Measurements from ENCODE around the gene P4HTM.

Gene P4HTM

GRCh38 chr3:49018707-49019006 is 28.6 kb downstream of the P4HTM start:
- Histone ChIP-seq H3K4me3 (ENCODE audit: low read depth, low read length) (peak overlapping the region; percentile 82), H3K4me1 (ENCODE audit: control insufficient read depth, insufficient read depth, low read length) (peaks cover 17% of the 10 kb centered on the region), H3K27ac (ENCODE audit: low read depth, low read length) (peak overlapping the region; percentile 77), H3K9ac (ENCODE audit: low read depth, low read length) (peak overlapping the region; percentile 48), H3K9me3 (ENCODE audit: control insufficient read depth, insufficient read depth, low read length) (no peaks in the 10 kb centered on the region), H3K36me3 (ENCODE audit: control insufficient read depth, insufficient read depth, low read length) (peaks cover 37% of the 10 kb centered on the region), H3K27me3 (ENCODE audit: control insufficient read depth, insufficient read depth, low read length) (no peaks in the 10 kb centered on the region)

- Histone ChIP-seq H3K4me1 (ENCODE audit: control insufficient read depth, insufficient read depth, low read length) (peaks cover 17% of the 10 kb centered on the region), H3K9me3 (ENCODE audit: control insufficient read depth, insufficient read depth, low read length) (no peaks in the 10 kb centered on the region), H3K27me3 (ENCODE audit: control insufficient read depth, insufficient read depth, low read length) (no peaks in the 10 kb centered on the region), H3K36me3 (ENCODE audit: control insufficient read depth, insufficient read depth, low read length) (peaks cover 37% of the 10 kb centered on the region), H3K9ac (ENCODE audit: low read depth, low read length) (no peak overlapping the region), H3K4me3 (ENCODE audit: low read depth, low read length) (peak overlapping the region; percentile 90), H3K27ac (ENCODE audit: low read depth, low read length) (peak overlapping the region; percentile 98)
Measured at GRCh38 chr3:49019941-49020329, 29.9 kb downstream of the P4HTM start.

DNA sequence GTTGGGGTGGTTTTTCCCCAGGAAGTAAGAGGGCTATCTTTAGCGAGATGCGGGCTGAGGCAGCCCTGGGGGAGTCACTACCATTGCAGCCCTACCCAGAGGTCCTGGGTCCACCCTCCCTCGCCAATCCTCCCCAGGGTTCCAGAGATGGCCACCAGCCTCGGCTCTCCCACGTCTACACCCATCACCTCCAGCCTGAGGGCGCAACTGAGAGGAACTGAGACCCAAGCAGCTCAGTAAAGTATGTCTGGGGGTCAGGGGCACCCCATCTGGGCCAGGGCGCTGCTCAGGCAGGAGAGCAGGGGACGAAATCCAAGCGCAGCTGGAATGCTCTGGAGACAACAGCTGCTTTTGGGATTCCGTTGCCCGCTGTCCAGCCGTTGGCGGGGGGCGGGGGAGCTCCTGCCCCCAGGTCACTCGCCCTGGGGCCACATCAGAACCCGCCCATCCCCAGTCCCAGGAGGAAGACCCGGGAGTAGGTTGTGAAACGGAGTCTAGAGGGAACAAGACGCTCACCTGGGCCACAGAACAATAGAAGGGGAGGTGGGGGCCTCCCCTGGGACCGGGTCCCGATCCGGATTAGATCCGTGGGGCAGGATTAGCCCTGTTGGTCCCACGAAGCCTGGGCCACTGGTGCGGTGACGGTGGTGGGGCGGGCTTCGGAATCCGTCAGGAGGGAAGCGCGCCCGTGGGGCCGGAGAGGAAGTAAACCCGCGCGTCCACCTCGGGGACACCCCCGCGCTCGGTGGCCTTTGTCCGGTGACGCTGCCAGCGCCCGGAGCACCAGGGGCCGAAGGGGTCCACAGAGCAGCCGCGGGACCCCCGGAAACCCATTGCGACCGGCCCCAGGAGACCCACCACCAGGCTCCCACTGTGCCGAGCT is 30.5 kb downstream of the P4HTM start:
- H3K27ac ChIP-seq (ENCODE audit: low read depth, low read length) = peak overlapping the region; percentile 98
- peaks cover 37% of the 10 kb centered on the region for H3K36me3 ChIP-seq (ENCODE audit: control insufficient read depth, insufficient read depth, low read length)
- H3K4me3 ChIP-seq (ENCODE audit: low read depth, low read length) = peak overlapping the region; percentile 90
- peak overlapping the region; percentile 91 for H3K9ac ChIP-seq (ENCODE audit: low read depth, low read length)
- H3K9me3 ChIP-seq (ENCODE audit: control insufficient read depth, insufficient read depth, low read length) = no peaks in the 10 kb centered on the region
- peaks cover 17% of the 10 kb centered on the region for H3K4me1 ChIP-seq (ENCODE audit: control insufficient read depth, insufficient read depth, low read length)
- H3K27me3 ChIP-seq (ENCODE audit: control insufficient read depth, insufficient read depth, low read length) = no peaks in the 10 kb centered on the region

GRCh38 chr3:49021213-49021812 is 31.3 kb downstream of the P4HTM start:
- Histone ChIP-seq H3K36me3 (ENCODE audit: control insufficient read depth, insufficient read depth, low read length) (peaks cover 37% of the 10 kb centered on the region), H3K9me3 (ENCODE audit: control insufficient read depth, insufficient read depth, low read length) (no peaks in the 10 kb centered on the region), H3K27ac (ENCODE audit: low read depth, low read length) (peak overlapping the region; percentile 98), H3K4me1 (ENCODE audit: control insufficient read depth, insufficient read depth, low read length) (peaks cover 17% of the 10 kb centered on the region), H3K4me3 (ENCODE audit: low read depth, low read length) (peak overlapping the region; percentile 90), H3K9ac (ENCODE audit: low read depth, low read length) (peak overlapping the region; percentile 91), H3K27me3 (ENCODE audit: control insufficient read depth, insufficient read depth, low read length) (no peaks in the 10 kb centered on the region)

- Histone ChIP-seq H3K4me1 (ENCODE audit: control insufficient read depth, insufficient read depth, low read length) (peaks cover 16% of the 10 kb centered on the region), H3K9me3 (ENCODE audit: control insufficient read depth, insufficient read depth, low read length) (no peaks in the 10 kb centered on the region), H3K27ac (ENCODE audit: low read depth, low read length) (peak within 1 kb of the TSS; percentile 98), H3K4me3 (ENCODE audit: low read depth, low read length) (peak within 1 kb of the TSS; percentile 90), H3K9ac (ENCODE audit: low read depth, low read length) (peak within 1 kb of the TSS; percentile 91), H3K27me3 (ENCODE audit: control insufficient read depth, insufficient read depth, low read length) (no peaks in the 10 kb centered on the region), H3K36me3 (ENCODE audit: control insufficient read depth, insufficient read depth, low read length) (peaks cover 42% of the 10 kb centered on the region)
Measured at GRCh38 chr3:49021813-49022687, 32.0 kb downstream of the P4HTM start, which contains the start of gene NDUFAF3. Gene NDUFAF3 (plus strand): TSS chr3:49022121. CDS start chr3:49022145, 24 bp downstream.

GRCh38 chr3:49022688-49023171 is 32.7 kb downstream of the P4HTM start:
- no peaks in the 10 kb centered on the region for H3K27me3 ChIP-seq (ENCODE audit: control insufficient read depth, insufficient read depth, low read length)
- H3K27ac ChIP-seq (ENCODE audit: low read depth, low read length) = peak overlapping the region; percentile 98
- no peaks in the 10 kb centered on the region for H3K9me3 ChIP-seq (ENCODE audit: control insufficient read depth, insufficient read depth, low read length)
- peaks cover 11% of the 10 kb centered on the region for H3K4me1 ChIP-seq (ENCODE audit: control insufficient read depth, insufficient read depth, low read length)
- H3K9ac ChIP-seq (ENCODE audit: low read depth, low read length) = peak overlapping the region; percentile 91
- H3K36me3 ChIP-seq (ENCODE audit: control insufficient read depth, insufficient read depth, low read length) = peaks cover 48% of the 10 kb centered on the region
- peak overlapping the region; percentile 90 for H3K4me3 ChIP-seq (ENCODE audit: low read depth, low read length)

DNA sequence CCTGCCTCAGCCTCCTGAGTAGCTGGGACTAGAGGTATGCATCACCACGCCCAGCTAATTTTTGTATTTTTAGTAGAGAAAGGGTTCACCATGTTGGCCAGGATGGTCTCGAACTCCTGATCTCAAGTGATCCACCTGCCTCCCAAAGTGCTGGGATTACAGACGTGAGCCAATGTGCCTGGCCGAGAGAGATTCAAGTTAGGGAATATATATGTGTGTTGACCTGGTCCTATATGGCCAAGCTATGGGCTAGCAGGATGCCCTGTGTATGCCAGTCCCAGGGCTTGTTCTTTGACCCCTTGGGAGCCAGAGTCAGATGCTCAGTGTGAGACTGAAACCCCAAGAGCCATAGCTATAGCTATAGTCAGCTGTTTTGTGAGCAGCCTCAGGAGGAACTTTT is 33.7 kb downstream of the P4HTM start:
- Histone ChIP-seq H3K27me3 (ENCODE audit: control insufficient read depth, insufficient read depth, low read length) (no peaks in the 10 kb centered on the region), H3K9me3 (ENCODE audit: control insufficient read depth, insufficient read depth, low read length) (no peaks in the 10 kb centered on the region), H3K4me3 (ENCODE audit: low read depth, low read length) (no peak overlapping the region), H3K27ac (ENCODE audit: low read depth, low read length) (no peak overlapping the region), H3K4me1 (ENCODE audit: control insufficient read depth, insufficient read depth, low read length) (peaks cover 19% of the 10 kb centered on the region), H3K36me3 (ENCODE audit: control insufficient read depth, insufficient read depth, low read length) (peaks cover 55% of the 10 kb centered on the region), H3K9ac (ENCODE audit: low read depth, low read length) (no peak overlapping the region)

DNA sequence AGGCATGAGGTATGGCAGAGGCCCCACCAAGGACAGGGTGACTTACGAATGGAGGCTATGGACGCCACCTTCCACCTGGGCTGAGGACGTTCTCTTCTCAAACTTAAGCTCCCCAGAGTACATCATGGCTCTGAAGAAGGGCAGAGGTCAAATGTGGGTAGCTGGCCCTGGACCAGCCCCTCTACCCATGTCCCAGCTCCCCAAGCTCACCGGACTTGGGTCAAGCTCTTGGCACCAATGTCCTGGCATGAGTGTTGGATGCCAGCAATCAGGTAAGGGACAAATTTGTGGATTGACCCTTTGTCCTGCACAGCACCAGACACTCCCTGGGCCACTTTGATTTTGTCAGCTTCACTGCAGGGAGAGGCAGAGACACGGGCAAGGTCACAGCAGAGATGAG is 34.4 kb downstream of the P4HTM start:
- Histone ChIP-seq H3K27me3 (ENCODE audit: control insufficient read depth, insufficient read depth, low read length) (no peaks in the 10 kb centered on the region), H3K36me3 (ENCODE audit: control insufficient read depth, insufficient read depth, low read length) (peaks cover 55% of the 10 kb centered on the region), H3K4me1 (ENCODE audit: control insufficient read depth, insufficient read depth, low read length) (peaks cover 20% of the 10 kb centered on the region), H3K9me3 (ENCODE audit: control insufficient read depth, insufficient read depth, low read length) (no peaks in the 10 kb centered on the region), H3K9ac (ENCODE audit: low read depth, low read length) (no peak overlapping the region), H3K27ac (ENCODE audit: low read depth, low read length) (no peak overlapping the region), H3K4me3 (ENCODE audit: low read depth, low read length) (no peak overlapping the region)

GRCh38 chr3:49025005-49025792 is 35.2 kb downstream of the P4HTM start:
- no peak overlapping the region for H3K27ac ChIP-seq (ENCODE audit: low read depth, low read length)
- no peak overlapping the region for H3K9ac ChIP-seq (ENCODE audit: low read depth, low read length)
- no peaks in the 10 kb centered on the region for H3K27me3 ChIP-seq (ENCODE audit: control insufficient read depth, insufficient read depth, low read length)
- no peaks in the 10 kb centered on the region for H3K9me3 ChIP-seq (ENCODE audit: control insufficient read depth, insufficient read depth, low read length)
- peaks cover 15% of the 10 kb centered on the region for H3K4me1 ChIP-seq (ENCODE audit: control insufficient read depth, insufficient read depth, low read length)
- H3K36me3 ChIP-seq (ENCODE audit: control insufficient read depth, insufficient read depth, low read length) = peaks cover 56% of the 10 kb centered on the region
- no peak overlapping the region for H3K4me3 ChIP-seq (ENCODE audit: low read depth, low read length)

DNA sequence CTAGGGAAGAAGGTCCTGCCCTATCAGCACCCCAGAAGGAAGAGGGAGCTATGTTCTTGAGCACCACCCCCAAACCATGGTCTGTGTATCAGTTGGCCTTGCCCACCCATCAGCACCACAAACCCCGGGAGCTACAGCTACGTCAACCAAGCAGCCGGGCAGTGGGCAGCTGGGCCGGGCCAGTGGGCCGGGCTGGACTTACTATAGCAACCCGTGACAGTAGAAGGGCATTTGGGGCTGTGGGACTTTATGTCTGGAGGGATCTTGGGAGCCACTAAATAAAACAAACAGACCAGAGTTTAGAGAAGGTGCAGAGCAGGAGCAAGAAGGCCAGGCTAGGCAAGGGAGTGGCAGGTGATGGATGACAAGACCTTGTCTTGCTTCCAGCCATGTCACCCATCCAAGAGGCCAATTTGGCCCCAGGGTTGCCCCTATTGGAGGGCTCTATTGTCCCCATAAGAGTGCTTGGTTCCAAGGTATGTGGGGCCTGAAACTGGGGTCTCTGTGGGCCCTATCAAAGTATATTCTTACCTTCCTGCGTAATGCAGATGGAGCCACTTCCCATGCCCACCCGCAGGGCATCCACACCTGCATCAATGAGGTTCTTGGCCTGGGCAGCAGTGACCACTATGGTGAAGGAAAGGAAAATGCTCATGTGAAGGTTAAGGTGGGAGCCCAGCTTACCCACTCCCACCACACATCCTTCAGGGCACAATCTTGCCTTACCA is 35.9 kb downstream of the P4HTM start:
- Histone ChIP-seq H3K36me3 (ENCODE audit: control insufficient read depth, insufficient read depth, low read length) (peaks cover 63% of the 10 kb centered on the region), H3K9me3 (ENCODE audit: control insufficient read depth, insufficient read depth, low read length) (no peaks in the 10 kb centered on the region), H3K4me1 (ENCODE audit: control insufficient read depth, insufficient read depth, low read length) (peaks cover 13% of the 10 kb centered on the region), H3K9ac (ENCODE audit: low read depth, low read length) (no peak overlapping the region), H3K27me3 (ENCODE audit: control insufficient read depth, insufficient read depth, low read length) (no peaks in the 10 kb centered on the region), H3K4me3 (ENCODE audit: low read depth, low read length) (no peak overlapping the region), H3K27ac (ENCODE audit: low read depth, low read length) (no peak overlapping the region)

All from HUES48 (cell line).